GM18909 (cell line): ENCODE results near the gene POLDIP2.

Experiments used
- ATAC-seq: cut with Tn5 transposase; IDR thresholded peaks from one replicate; pipeline ENCODE4 v1.9.1; 2021; ENCODE audit warnings: mild to moderate bottlenecking; ENCODE audit not compliant: unreplicated experiment, poor library complexity

The POLDIP2 gene

GRCh38 chr17:28357061-28357900, at the start of gene POLDIP2:
TSS of gene POLDIP2 (minus strand) at chr17:28357527. CDS start at chr17:28357448, 79 bp downstream.
- peak; percentile 97 for ATAC-seq

GRCh38 chr17:28406473-28406814, 49.1 kb upstream of the POLDIP2 start:
- ATAC-seq = peak; percentile 22

GRCh38 chr17:28405632-28406472, 48.5 kb upstream of the POLDIP2 start, which contains the start of gene SLC46A1:
TSS of gene SLC46A1 (minus strand) at chr17:28406212. CDS start at chr17:28406114, 98 bp downstream.
- ATAC-seq = peak; percentile 64

- ATAC-seq = no peak
These were observed 47.7 kb upstream of the POLDIP2 start for GRCh38 chr17:28404812-28405570.

- no peak for ATAC-seq
These were observed 47.1 kb upstream of the POLDIP2 start for GRCh38 chr17:28404461-28404811.

GRCh38 chr17:28404007-28404406, 46.7 kb upstream of the POLDIP2 start:
- ATAC-seq = no peak

GRCh38 chr17:28402844-28403243, 45.5 kb upstream of the POLDIP2 start:
- ATAC-seq = no peak

GRCh38 chr17:28402224-28402630, 44.9 kb upstream of the POLDIP2 start:
- no peak for ATAC-seq

- no peak for ATAC-seq
These were observed 42.5 kb upstream of the POLDIP2 start for GRCh38 chr17:28399808-28400207.

GRCh38 chr17:28398280-28398981, 41.1 kb upstream of the POLDIP2 start:
- no peak for ATAC-seq

- no peak for ATAC-seq
These were observed 40.5 kb upstream of the POLDIP2 start for GRCh38 chr17:28397687-28398279.

- no peak for ATAC-seq
These were observed 39.9 kb upstream of the POLDIP2 start for GRCh38 chr17:28397275-28397674.

GRCh38 chr17:28396635-28397239, 39.4 kb upstream of the POLDIP2 start:
- no peak for ATAC-seq

GRCh38 chr17:28395968-28396367, 38.6 kb upstream of the POLDIP2 start:
- no peak for ATAC-seq

- ATAC-seq = no peak
These were observed 38.1 kb upstream of the POLDIP2 start for GRCh38 chr17:28395426-28395825.

GRCh38 chr17:28394337-28395116, 37.2 kb upstream of the POLDIP2 start:
- no peak for ATAC-seq

GRCh38 chr17:28392491-28392890, 35.2 kb upstream of the POLDIP2 start:
- ATAC-seq = no peak

GRCh38 chr17:28391401-28391800, 34.1 kb upstream of the POLDIP2 start:
- no peak for ATAC-seq
